Testis (tissue), 2 donors: ENCODE data around the gene GRIP1.

ENCODE experiments used
- CTCF ChIP-seq, 3 experiments: fragments of 450-650 bp in 2 of 3; fragments of 200-600 bp in 1 of 3; sonication (generic) in 1 of 3; IDR thresholded peaks; one replicate each; pipeline ENCODE4 v1.5.1; 2016 to 2019; ENCODE audit warnings: antibody characterized with exemption in 3 of 3, mild to moderate bottlenecking in 2 of 3, moderate library complexity in 1 of 3
- POLR2A ChIP-seq: fragments of 450-650 bp; IDR thresholded peaks from one replicate; pipeline ENCODE4 v1.6.1; 2017; ENCODE audit warnings: antibody characterized with exemption, mild to moderate bottlenecking, moderate library complexity

- TF ChIP-seq CTCF (IDR thresholded peaks at IDR 0.05) (no peak), POLR2A (no peak)
Observed at GRCh38 chr12:66725031-66725430, 46.2 kb upstream of the GRIP1 start.
